CD14-positive monocyte (primary cell): ENCODE measurements around the gene TBR1. TPM values are rescaled to one million over a fixed set of nuclear protein-coding genes. Genes with fewer than 3 reads are reported as not detected.

Experiments used
- DNase-seq, 3 donors: peaks; one replicate each; pipeline ENCODE4 v3.0.0-alpha.2; 2011 to 2022
- H2AFZ ChIP-seq: 2 replicates; pipeline ENCODE4 v1.6.0; 2012; ENCODE audit warnings: mild to moderate bottlenecking, low read depth, low read length, inconsistent platforms; ENCODE audit not compliant: insufficient read depth, poor library complexity, severe bottlenecking
- H3K27ac ChIP-seq, 2 donors: 1 replicate in 1 of 2; 2 replicates in 1 of 2; pipeline ENCODE4 v1.5.1; 2012 to 2013; ENCODE audit warnings: low read length in 2 of 2, control low read depth in 1 of 2, inconsistent platforms in 1 of 2, low read depth in 1 of 2, mild to moderate bottlenecking in 1 of 2
- H3K27me3 ChIP-seq, 2 donors: one replicate each; pipeline versions ENCODE4 v1.6.0 to v1.6.1; 2011 to 2013; ENCODE audit warnings: low read length in 2 of 2; ENCODE audit not compliant: control insufficient read depth in 2 of 2, insufficient read depth in 2 of 2
- H3K36me3 ChIP-seq, 2 donors: replicated peaks in 1 of 2; 1 replicate in 1 of 2; 2 replicates in 1 of 2; pipeline versions ENCODE4 v1.5.1 to v1.6.1; 2012 to 2013; ENCODE audit warnings: low read length in 2 of 2, control low read depth in 1 of 2, inconsistent platforms in 1 of 2, mild to moderate bottlenecking in 1 of 2; ENCODE audit not compliant: insufficient read depth in 2 of 2, control insufficient read depth in 1 of 2
- H3K4me1 ChIP-seq, 2 donors: 1 replicate in 1 of 2; 2 replicates in 1 of 2; pipeline versions ENCODE4 v1.5.1 to v1.6.1; 2012 to 2013; ENCODE audit warnings: low read length in 2 of 2, control low read depth in 1 of 2, inconsistent platforms in 1 of 2, mild to moderate bottlenecking in 1 of 2, moderate library complexity in 1 of 2; ENCODE audit not compliant: insufficient read depth in 2 of 2, control insufficient read depth in 1 of 2
- H3K4me2 ChIP-seq: replicated peaks from 2 replicates; pipeline ENCODE3; 2012; ENCODE audit warnings: low read length, moderate library complexity, mild to moderate bottlenecking; ENCODE audit not compliant: poor library complexity, severe bottlenecking; ENCODE audit errors: extremely low read depth
- H3K4me3 ChIP-seq, 3 experiments: fragments of 200-600 bp in 1 of 3; sonication (generic) in 1 of 3; replicated peaks in 1 of 3; 1 replicate in 2 of 3; 2 replicates in 1 of 3; pipeline ENCODE4 v1.5.1; 2011 to 2013; ENCODE audit warnings: low read length in 3 of 3, mild to moderate bottlenecking in 3 of 3, control low read depth in 2 of 3, low read depth in 2 of 3, inconsistent platforms in 1 of 3, moderate library complexity in 1 of 3
- H3K79me2 ChIP-seq: 2 replicates; pipeline ENCODE4 v1.6.0; 2012; ENCODE audit warnings: mild to moderate bottlenecking, control low read depth, inconsistent platforms, low read length, moderate library complexity; ENCODE audit not compliant: insufficient read depth
- H3K9ac ChIP-seq: 2 replicates; pipeline ENCODE4 v1.6.0; 2017; ENCODE audit warnings: low read length, mild to moderate bottlenecking; ENCODE audit not compliant: insufficient read depth, poor library complexity, severe bottlenecking
- H3K9me3 ChIP-seq, 2 donors: replicated peaks in 1 of 2; 1 replicate in 1 of 2; 2 replicates in 1 of 2; pipeline versions ENCODE4 v1.5.1 to v1.6.1; 2012 to 2013; ENCODE audit warnings: low read length in 2 of 2, control low read depth in 1 of 2; ENCODE audit not compliant: control insufficient read depth in 1 of 2, insufficient read depth in 1 of 2
- H4K20me1 ChIP-seq: 2 replicates; pipeline ENCODE4 v1.6.0; 2012; ENCODE audit warnings: mild to moderate bottlenecking, low read length, control low read depth, moderate library complexity; ENCODE audit not compliant: insufficient read depth
- H3K27ac Mint-ChIP-seq, 7 donors: one replicate each; pipeline ENCODE4 v1.8.0; 2020; ENCODE audit warnings: mild to moderate bottlenecking in 7 of 7, mixed read lengths in 7 of 7, moderate library complexity in 6 of 7, inconsistent platforms in 2 of 7
- H3K27me3 Mint-ChIP-seq, 3 donors: one replicate each; pipeline ENCODE4 v1.8.0; 2021 to 2022; ENCODE audit warnings: low read depth in 3 of 3, mild to moderate bottlenecking in 3 of 3, mixed read lengths in 3 of 3, moderate library complexity in 3 of 3, inconsistent platforms in 1 of 3
- H3K36me3 Mint-ChIP-seq, 2 donors: one replicate each; pipeline ENCODE4 v1.8.0; 2020; ENCODE audit warnings: mixed read lengths in 2 of 2, inconsistent platforms in 1 of 2, mild to moderate bottlenecking in 1 of 2
- H3K4me1 Mint-ChIP-seq: one replicate; pipeline ENCODE4 v1.8.0; 2020; ENCODE audit warnings: mild to moderate bottlenecking, mixed read lengths
- H3K4me3 Mint-ChIP-seq, 2 donors: one replicate each; pipeline ENCODE4 v1.8.0; 2020; ENCODE audit warnings: mild to moderate bottlenecking in 2 of 2, mixed read lengths in 2 of 2, moderate library complexity in 1 of 2
- H3K9me3 Mint-ChIP-seq, 7 donors: one replicate each; pipeline ENCODE4 v1.8.0; 2020 to 2022; ENCODE audit warnings: mixed read lengths in 7 of 7, mild to moderate bottlenecking in 6 of 7, moderate library complexity in 6 of 7, inconsistent platforms in 2 of 7
- CTCF ChIP-seq: fragments of 200-600 bp; IDR thresholded peaks from one replicate; pipeline ENCODE4 v1.8.0; 2022; ENCODE audit warnings: antibody characterized with exemption, mild to moderate bottlenecking
- WGBS: methylation state at CpG from one replicate; pipeline ENCODE4 v1.1.5; 2013; ENCODE audit warnings: missing lambda C conversion rate; ENCODE audit not compliant: insufficient coverage; 5-methylcytosine and 5-hydroxymethylcytosine counted together
- intact Hi-C, 2 donors: fragments of 100-400 bp; cut with micrococcal nuclease; formaldehyde crosslinking; loops; one replicate each; pipeline versions ENCODE4 v1.15.0 to v1.15.1; 2023
- polyA plus RNA-seq, 3 donors: library from polyadenylated mRNA; depleted of rRNA in 1 of 3; unstranded in 2 of 3; stranded (reverse) in 1 of 3; fragments of 300-500 nt in 2 of 3; fragments of >200 nt in 1 of 3; fragmentation: Illumina TruSeq in 2 of 3; gene quantifications; 1 replicate in 2 of 3; 2 replicates in 1 of 3; pipeline ENCODE4 v1.2.3, GENCODE V29; 2012 to 2021

TBR1 gene
- polyA plus RNA-seq, 3 donors, result not detected

GRCh38 chr2:161426455-161426921, 10.4 kb downstream of the TBR1 start:
- intact Hi-C loops, result no loop called here
- Histone ChIP-seq H3K27ac (no peak overlapping the region), H3K4me3 (peak overlapping the region in 1 of 3 experiments; percentile 32), H3K27me3 (peaks cover 96% of the 10 kb centered on the region in 2 donors), H3K36me3 (no peaks in the 10 kb centered on the region), H2AFZ (no peak overlapping the region), H3K79me2 (no peaks in the 10 kb centered on the region), H3K9ac (no peak overlapping the region), H3K4me1 (peaks cover 15 to 25% of the 10 kb centered on the region in 2 donors), H4K20me1 (no peaks in the 10 kb centered on the region), H3K4me2 (peak overlapping the region; percentile 60), H3K9me3 (peaks cover 0 to 46% of the 10 kb centered on the region in 2 donors)
- Mint-ChIP-seq H3K9me3 (peaks cover 0 to 22% (median 14%) of the 10 kb centered on the region in 7 donors), H3K27ac (no peak overlapping the region), H3K4me1 (peaks cover 30% of the 10 kb centered on the region), H3K4me3 (peak overlapping the region in 1 of 2 donors; percentile 89), H3K36me3 (peaks cover 9 to 12% of the 10 kb centered on the region in 2 donors), H3K27me3 (peaks cover 81 to 92% (median 83%) of the 10 kb centered on the region in 3 donors)
- no peak for DNase-seq
- 22% methylated on average over 7 of the region's 13 CpGs for whole genome bisulfite sequencing
- no peak for TF ChIP-seq CTCF

- H3K27me3 ChIP-seq, result peaks cover 96% of the 10 kb centered on the region in 2 donors
- H3K4me2 ChIP-seq, result peak overlapping the region; percentile 60
- Mint-ChIP-seq H3K36me3 (peaks cover 9 to 12% of the 10 kb centered on the region in 2 donors), H3K27ac (peak overlapping the region in 1 of 7 donors; percentile 64), H3K27me3 (peaks cover 81 to 92% (median 83%) of the 10 kb centered on the region in 3 donors), H3K4me3 (peak overlapping the region; percentile 54 to 90), H3K9me3 (peaks cover 0 to 17% (median 13%) of the 10 kb centered on the region in 7 donors), H3K4me1 (peaks cover 30% of the 10 kb centered on the region)
- H3K27ac ChIP-seq, result no peak overlapping the region
- no peak for DNase-seq
- no peak overlapping the region for H3K9ac ChIP-seq
- intact Hi-C loops, result no loop called here
- H3K9me3 ChIP-seq, result peaks cover 0 to 40% of the 10 kb centered on the region in 2 donors
- 3% methylated on average over 44 of the region's 54 CpGs for WGBS
- H3K4me1 ChIP-seq, result peaks cover 15 to 25% of the 10 kb centered on the region in 2 donors
- H2AFZ ChIP-seq, result peak overlapping the region; percentile 45
- H4K20me1 ChIP-seq, result no peaks in the 10 kb centered on the region
- H3K36me3 ChIP-seq, result no peaks in the 10 kb centered on the region
- peak overlapping the region in 1 of 3 experiments; percentile 32 for H3K4me3 ChIP-seq
- no peaks in the 10 kb centered on the region for H3K79me2 ChIP-seq
- peak; percentile 19 for TF ChIP-seq CTCF
These were observed 11.0 kb downstream of the TBR1 start for GRCh38 chr2:161426922-161427663.
